ENCODE measurements around the gene MAMSTR.

DNA sequence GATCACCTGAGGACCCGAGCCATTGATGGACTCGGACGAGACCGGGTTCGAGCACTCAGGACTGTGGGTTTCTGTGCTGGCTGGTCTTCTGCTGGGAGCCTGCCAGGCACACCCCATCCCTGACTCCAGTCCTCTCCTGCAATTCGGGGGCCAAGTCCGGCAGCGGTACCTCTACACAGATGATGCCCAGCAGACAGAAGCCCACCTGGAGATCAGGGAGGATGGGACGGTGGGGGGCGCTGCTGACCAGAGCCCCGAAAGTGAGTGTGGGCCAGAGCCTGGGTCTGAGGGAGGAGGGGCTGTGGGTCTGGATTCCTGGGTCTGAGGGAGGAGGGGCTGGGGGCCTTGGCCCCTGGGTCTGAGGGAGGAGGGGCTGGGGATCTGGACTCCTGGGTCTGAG, 36.7 kb upstream of the MAMSTR start:
- no peak for TF ChIP-seq EZH2 (IDR thresholded peaks at IDR 0.05; ENCODE audit: borderline replicate concordance, low read length)
- TF ChIP-seq, protein P1, sequence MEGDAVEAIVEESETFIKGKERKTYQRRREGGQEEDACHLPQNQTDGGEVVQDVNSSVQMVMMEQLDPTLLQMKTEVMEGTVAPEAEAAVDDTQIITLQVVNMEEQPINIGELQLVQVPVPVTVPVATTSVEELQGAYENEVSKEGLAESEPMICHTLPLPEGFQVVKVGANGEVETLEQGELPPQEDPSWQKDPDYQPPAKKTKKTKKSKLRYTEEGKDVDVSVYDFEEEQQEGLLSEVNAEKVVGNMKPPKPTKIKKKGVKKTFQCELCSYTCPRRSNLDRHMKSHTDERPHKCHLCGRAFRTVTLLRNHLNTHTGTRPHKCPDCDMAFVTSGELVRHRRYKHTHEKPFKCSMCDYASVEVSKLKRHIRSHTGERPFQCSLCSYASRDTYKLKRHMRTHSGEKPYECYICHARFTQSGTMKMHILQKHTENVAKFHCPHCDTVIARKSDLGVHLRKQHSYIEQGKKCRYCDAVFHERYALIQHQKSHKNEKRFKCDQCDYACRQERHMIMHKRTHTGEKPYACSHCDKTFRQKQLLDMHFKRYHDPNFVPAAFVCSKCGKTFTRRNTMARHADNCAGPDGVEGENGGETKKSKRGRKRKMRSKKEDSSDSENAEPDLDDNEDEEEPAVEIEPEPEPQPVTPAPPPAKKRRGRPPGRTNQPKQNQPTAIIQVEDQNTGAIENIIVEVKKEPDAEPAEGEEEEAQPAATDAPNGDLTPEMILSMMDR (IDR thresholded peaks at IDR 0.05; ENCODE audit: low read length): no peak
